ENCODE measurements around the gene SEC22A.

Gene SEC22A

DNA sequence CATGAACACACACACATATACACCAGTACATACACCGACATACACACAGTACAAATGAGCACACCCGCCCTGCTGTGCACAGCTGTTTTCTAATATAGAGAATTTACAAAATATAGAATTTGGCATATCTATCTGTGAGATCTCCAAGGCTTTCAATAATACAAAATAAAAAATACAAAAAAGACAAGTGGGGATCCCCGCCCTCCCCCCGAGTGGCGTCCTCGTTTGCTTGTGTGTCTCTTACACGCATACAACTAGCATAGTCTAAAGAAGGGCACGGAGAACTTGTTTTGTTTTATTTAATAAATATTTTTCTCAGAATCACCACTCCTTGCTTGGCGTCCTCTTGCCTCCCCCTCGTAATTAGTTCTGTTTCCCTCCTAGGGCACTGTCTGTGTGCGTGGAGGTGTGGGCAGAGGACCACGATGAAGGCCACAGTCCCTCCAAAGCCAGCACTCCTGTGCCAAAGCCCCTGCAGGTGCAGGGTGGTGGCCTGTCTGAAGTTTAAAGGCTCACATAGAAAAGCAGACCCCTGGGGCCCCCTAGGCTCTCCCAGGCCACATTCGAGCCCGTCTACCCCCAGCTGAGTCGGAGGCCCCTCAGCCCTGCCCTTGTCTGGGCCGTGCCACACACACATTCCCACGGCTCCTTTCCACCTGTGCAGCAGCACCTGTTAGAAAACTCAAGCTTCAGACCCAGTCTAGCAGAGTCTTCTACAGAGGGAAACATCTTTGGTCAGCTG, 82.1 kb downstream of the SEC22A start:
- DNase-seq (ENCODE audit: insufficient read length) (no peak), FAIRE-seq (no peak)
- no peak for TF ChIP-seq TAF1 (IDR thresholded peaks at IDR 0.05; ENCODE audit: borderline replicate concordance, low read depth, low read length)
- TF ChIP-seq POLR2A (IDR thresholded peaks at IDR 0.05; ENCODE audit: low read depth, low read length): no peak
- no peak for TF ChIP-seq POLR2AphosphoS5 (IDR thresholded peaks at IDR 0.05; ENCODE audit: low read depth, low read length)

DNA sequence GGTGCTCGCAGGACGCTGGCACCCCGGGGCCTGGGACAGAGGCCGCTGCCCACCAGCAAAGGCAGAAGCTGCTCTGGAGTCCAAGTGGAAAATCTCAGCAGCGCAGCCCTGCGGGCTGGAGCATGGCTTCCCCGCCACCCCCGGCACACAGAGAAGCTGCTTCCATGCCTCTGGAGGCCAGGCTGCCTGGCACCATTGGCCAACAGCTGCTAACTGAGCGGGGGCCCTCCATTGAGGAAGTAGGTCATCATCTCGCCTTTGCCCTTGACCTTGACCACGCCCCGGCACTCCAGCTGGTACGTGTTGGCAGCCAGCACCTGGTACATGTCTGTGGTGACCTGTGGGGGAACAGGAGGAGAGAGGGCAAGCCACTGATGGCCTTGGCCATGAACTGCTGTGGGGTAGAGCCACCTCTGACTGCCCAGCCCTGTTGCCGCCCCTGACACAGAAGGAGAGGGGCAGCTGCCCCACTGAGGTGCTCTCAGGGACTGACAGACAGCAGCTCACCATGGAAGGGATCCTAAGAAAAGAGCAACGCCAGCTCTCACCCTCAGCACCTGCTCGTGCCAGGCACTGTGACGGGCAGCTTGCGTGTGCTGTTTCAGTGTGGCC, 82.8 kb downstream of the SEC22A start:
- FAIRE-seq (no peak), DNase-seq (ENCODE audit: insufficient read length) (no peak)
- TF ChIP-seq TAF1 (IDR thresholded peaks at IDR 0.05; ENCODE audit: borderline replicate concordance, low read depth, low read length) (no peak), POLR2A (IDR thresholded peaks at IDR 0.05; ENCODE audit: low read depth, low read length) (no peak), POLR2AphosphoS5 (IDR thresholded peaks at IDR 0.05; ENCODE audit: low read depth, low read length) (no peak)

DNA sequence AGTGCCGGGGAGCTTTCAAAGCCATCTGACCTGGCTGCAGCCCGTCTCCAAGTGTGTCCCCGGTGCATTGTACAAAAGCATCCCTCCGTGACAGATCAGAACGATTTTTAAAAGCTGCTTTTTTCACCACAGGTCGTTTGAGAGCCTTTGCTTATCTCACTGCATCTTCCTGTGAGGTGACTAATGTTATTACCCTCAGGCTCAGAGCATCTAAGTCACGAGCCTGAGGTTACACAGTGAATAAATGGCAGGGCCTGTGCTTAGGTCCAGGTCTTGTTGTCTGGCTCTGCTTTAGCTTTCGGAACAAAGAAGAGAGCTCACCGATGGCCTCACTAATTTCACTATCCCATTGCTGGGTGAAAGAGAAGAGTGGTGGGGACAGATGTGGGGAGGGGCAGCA, 83.3 kb downstream of the SEC22A start:
- TF ChIP-seq POLR2A (IDR thresholded peaks at IDR 0.05; ENCODE audit: low read depth, low read length) (no peak), TAF1 (IDR thresholded peaks at IDR 0.05; ENCODE audit: borderline replicate concordance, low read depth, low read length) (no peak), POLR2AphosphoS5 (IDR thresholded peaks at IDR 0.05; ENCODE audit: low read depth, low read length) (no peak)
- DNase-seq (ENCODE audit: insufficient read length) (no peak), FAIRE-seq (no peak)

GRCh38 chr3:123285479-123285878, 83.7 kb downstream of the SEC22A start:
- no peak for FAIRE-seq
- TF ChIP-seq POLR2A (IDR thresholded peaks at IDR 0.05; ENCODE audit: low read depth, low read length) (no peak), POLR2AphosphoS5 (IDR thresholded peaks at IDR 0.05; ENCODE audit: low read depth, low read length) (no peak), TAF1 (IDR thresholded peaks at IDR 0.05; ENCODE audit: borderline replicate concordance, low read depth, low read length) (no peak)
- DNase-seq (ENCODE audit: insufficient read length): no peak

GRCh38 chr3:123285931-123286307, 84.2 kb downstream of the SEC22A start:
- TF ChIP-seq TAF1 (IDR thresholded peaks at IDR 0.05; ENCODE audit: borderline replicate concordance, low read depth, low read length): no peak
- no peak for TF ChIP-seq POLR2A (IDR thresholded peaks at IDR 0.05; ENCODE audit: low read depth, low read length)
- no peak for TF ChIP-seq POLR2AphosphoS5 (IDR thresholded peaks at IDR 0.05; ENCODE audit: low read depth, low read length)
- DNase-seq (ENCODE audit: insufficient read length) (no peak), FAIRE-seq (no peak)

GRCh38 chr3:123286308-123287023, 84.7 kb downstream of the SEC22A start:
- FAIRE-seq: no peak
- no peak for TF ChIP-seq POLR2AphosphoS5 (IDR thresholded peaks at IDR 0.05; ENCODE audit: low read depth, low read length)
- TF ChIP-seq TAF1 (IDR thresholded peaks at IDR 0.05; ENCODE audit: borderline replicate concordance, low read depth, low read length): no peak
- no peak for TF ChIP-seq POLR2A (IDR thresholded peaks at IDR 0.05; ENCODE audit: low read depth, low read length)
- peak; percentile 79 for DNase-seq (ENCODE audit: insufficient read length)

DNA sequence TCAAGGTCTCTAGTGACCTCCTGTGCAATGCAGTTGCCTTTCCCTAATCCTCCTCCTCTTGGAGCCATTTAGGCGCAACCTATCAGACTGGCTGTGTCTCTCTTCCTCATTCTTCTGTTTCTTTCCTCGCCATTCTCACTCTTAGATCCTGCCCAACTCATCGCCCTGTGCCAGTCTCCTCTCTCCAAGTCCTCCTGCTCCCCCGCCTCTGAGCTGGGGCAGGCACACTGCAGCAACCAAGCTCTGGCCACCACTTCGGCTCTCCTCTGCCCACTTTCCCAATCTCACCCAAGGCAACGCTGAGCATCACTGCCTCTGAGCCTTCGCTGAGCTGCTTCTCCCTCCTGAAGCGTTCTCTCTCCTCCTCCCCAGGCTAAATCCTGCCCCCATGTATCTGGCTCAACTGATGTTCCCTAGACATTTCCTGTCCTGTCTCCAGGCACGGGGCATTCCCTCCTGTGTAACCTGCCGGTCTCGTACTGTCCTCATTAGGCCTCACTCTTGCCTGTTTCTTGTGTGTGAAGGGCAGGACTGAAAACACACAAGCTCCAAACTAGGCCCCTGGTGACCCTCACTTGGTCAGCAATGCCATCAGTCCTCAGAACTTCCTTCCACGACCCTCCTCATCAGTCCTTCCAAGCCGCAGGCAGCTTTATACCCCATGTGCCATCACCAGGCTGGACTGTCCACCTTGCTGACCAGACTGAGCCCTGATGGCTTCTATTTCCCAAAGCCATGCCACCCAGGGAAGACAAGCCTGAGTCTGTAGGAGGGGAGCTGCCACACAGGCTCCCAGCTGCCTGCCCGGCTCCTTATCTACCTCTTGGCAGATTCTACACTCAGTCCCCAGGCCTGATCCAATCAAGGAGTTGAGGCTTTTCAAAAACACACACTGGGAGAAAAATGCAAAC, 85.6 kb downstream of the SEC22A start:
- DNase-seq (ENCODE audit: insufficient read length) (no peak), FAIRE-seq (no peak)
- TF ChIP-seq TAF1 (IDR thresholded peaks at IDR 0.05; ENCODE audit: borderline replicate concordance, low read depth, low read length): no peak
- no peak for TF ChIP-seq POLR2A (IDR thresholded peaks at IDR 0.05; ENCODE audit: low read depth, low read length)

GRCh38 chr3:123287962-123288302, 86.2 kb downstream of the SEC22A start:
- FAIRE-seq (no peak), DNase-seq (ENCODE audit: insufficient read length) (no peak)
- TF ChIP-seq TAF1 (IDR thresholded peaks at IDR 0.05; ENCODE audit: borderline replicate concordance, low read depth, low read length) (no peak), POLR2A (IDR thresholded peaks at IDR 0.05; ENCODE audit: low read depth, low read length) (no peak), POLR2AphosphoS5 (IDR thresholded peaks at IDR 0.05; ENCODE audit: low read depth, low read length) (no peak)

GRCh38 chr3:123289391-123290106, 87.8 kb downstream of the SEC22A start:
- TF ChIP-seq TAF1 (IDR thresholded peaks at IDR 0.05; ENCODE audit: borderline replicate concordance, low read depth, low read length): no peak
- TF ChIP-seq POLR2A (IDR thresholded peaks at IDR 0.05; ENCODE audit: low read depth, low read length): no peak
- TF ChIP-seq POLR2AphosphoS5 (IDR thresholded peaks at IDR 0.05; ENCODE audit: low read depth, low read length): no peak
- no peak for FAIRE-seq
- no peak for DNase-seq (ENCODE audit: insufficient read length)

GRCh38 chr3:123290107-123290930, 88.6 kb downstream of the SEC22A start:
- no peak for TF ChIP-seq POLR2A (IDR thresholded peaks at IDR 0.05; ENCODE audit: low read depth, low read length)
- no peak for TF ChIP-seq POLR2AphosphoS5 (IDR thresholded peaks at IDR 0.05; ENCODE audit: low read depth, low read length)
- no peak for TF ChIP-seq TAF1 (IDR thresholded peaks at IDR 0.05; ENCODE audit: borderline replicate concordance, low read depth, low read length)
- no peak for FAIRE-seq
- DNase-seq (ENCODE audit: insufficient read length): no peak

Data from GM12892 (cell line).